BJ (cell line): ENCODE results near the gene FSTL4. TPM values are rescaled to one million over a fixed set of nuclear protein-coding genes. Genes with fewer than 3 reads are reported as not detected.
"Not testable (repeated sequence)": the region's sequence is repeated elsewhere in the genome, so short reads cannot be mapped to it uniquely, and the experiment has no call there.

Experiments
- CTCF ChIA-PET: fragments of 350-600 bp; formaldehyde crosslinking; extraction: SDS; loops from one replicate; lab custom pipeline; 2021; ENCODE audit warnings: antibody characterized with exemption, inconsistent platforms; lab: Yijun Ruan, JAX
- POLR2A ChIA-PET: fragments of 300-600 bp; sonication (Branson Sonifier 250); formaldehyde crosslinking; extraction: SDS; loops from one replicate; lab custom pipeline; 2021; ENCODE audit warnings: antibody characterized with exemption; lab: Charles Lee
- DNase-seq: peaks from one replicate; pipeline ENCODE4 v3.0.0-alpha.2; 2011; ENCODE audit warnings: low read depth
- H3K27me3 ChIP-seq: 2 replicates; pipeline ENCODE4 v1.6.0; 2011; ENCODE audit warnings: low read length; ENCODE audit not compliant: control insufficient read depth, insufficient read depth
- H3K36me3 ChIP-seq: 2 replicates; pipeline ENCODE4 v1.5.1; 2011; ENCODE audit warnings: low read length; ENCODE audit not compliant: control insufficient read depth, insufficient read depth
- H3K4me3 ChIP-seq: 2 replicates; pipeline ENCODE4 v1.5.1; 2011; ENCODE audit warnings: low read depth, mild to moderate bottlenecking, control low read depth, low read length
- polyA plus RNA-seq: library from polyadenylated mRNA; depleted of rRNA; stranded (reverse); fragments of >200 nt; gene quantifications from 2 replicates; pipeline ENCODE4 v1.2.3, GENCODE V29; 2011
- TF ChIP-seq, protein P1 (sequence below): IDR thresholded peaks from 2 replicates; pipeline ENCODE4 v1.5.1; 2011; ENCODE audit warnings: low read depth, mild to moderate bottlenecking, control low read depth, inconsistent platforms, low read length, moderate library complexity; ENCODE audit not compliant: insufficient read depth

FSTL4 gene
- polyA plus RNA-seq, 1 experiment = not detected

DNA sequence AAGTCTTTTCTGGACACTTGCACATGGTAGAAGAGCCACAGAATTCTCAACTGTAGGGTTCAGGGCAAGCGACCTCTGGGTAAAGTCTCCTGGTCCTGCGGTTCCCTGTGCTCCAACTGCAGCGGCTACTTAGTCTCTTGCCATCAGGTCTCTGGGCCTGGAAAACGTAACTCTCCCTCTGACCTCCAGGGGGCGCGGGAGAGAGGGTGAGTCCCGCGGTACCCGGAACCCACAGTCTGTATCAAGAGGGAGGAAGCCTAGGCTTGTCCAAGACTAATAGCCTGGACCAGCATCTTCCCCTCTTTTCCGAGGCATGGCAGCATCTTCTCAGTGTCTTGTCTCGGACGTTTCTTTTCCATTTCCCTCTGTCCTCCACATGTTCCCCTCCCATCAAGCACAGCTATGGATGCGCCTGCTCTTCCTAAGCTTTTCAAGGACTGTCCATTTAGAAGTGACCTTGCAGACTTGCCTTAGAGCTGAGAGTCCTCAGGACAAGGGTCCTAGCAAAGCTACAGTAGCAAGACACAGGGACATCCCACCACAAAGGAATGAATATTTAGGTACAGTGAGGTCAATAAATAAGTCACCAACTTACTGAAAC is 59.3 kb downstream of the FSTL4 start:
- CTCF ChIA-PET = interaction anchor here (0.7 to 2.9 kb wide), 4 partner anchors 11 to 316 kb away, joined by 3 to 14 read pairs (median 4); no protein-coding TSS in a partner anchor
- POLR2A ChIA-PET = no interaction called here
- peaks cover 1% of the 10 kb centered on the region; the same call in 1 of the 2 replicates for H3K27me3 ChIP-seq
- TF ChIP-seq, protein P1, sequence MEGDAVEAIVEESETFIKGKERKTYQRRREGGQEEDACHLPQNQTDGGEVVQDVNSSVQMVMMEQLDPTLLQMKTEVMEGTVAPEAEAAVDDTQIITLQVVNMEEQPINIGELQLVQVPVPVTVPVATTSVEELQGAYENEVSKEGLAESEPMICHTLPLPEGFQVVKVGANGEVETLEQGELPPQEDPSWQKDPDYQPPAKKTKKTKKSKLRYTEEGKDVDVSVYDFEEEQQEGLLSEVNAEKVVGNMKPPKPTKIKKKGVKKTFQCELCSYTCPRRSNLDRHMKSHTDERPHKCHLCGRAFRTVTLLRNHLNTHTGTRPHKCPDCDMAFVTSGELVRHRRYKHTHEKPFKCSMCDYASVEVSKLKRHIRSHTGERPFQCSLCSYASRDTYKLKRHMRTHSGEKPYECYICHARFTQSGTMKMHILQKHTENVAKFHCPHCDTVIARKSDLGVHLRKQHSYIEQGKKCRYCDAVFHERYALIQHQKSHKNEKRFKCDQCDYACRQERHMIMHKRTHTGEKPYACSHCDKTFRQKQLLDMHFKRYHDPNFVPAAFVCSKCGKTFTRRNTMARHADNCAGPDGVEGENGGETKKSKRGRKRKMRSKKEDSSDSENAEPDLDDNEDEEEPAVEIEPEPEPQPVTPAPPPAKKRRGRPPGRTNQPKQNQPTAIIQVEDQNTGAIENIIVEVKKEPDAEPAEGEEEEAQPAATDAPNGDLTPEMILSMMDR = peak; percentile 83
- no peak for DNase-seq
- H3K4me3 ChIP-seq = no peak overlapping the region
- no peaks in the 10 kb centered on the region for H3K36me3 ChIP-seq

DNA sequence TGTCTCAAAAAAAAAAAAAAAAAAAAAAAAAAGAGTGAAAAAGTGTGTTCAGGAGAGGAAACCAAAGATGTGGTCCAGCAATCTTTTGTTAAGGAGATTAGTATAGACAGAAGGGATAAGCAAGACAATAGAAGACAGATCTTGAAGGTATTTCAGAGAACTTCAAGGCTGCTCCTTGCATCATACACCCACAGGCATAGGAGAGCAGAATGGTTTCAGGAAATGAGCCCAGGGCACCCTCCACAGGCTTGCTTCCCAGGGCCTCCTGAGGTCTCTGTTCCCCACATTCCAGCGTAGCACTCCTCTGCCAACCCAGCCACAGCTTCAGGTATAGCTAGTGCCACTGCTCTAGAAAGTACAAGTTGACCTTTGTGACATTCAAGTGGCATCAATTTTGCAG is 65.8 kb downstream of the FSTL4 start:
- TF ChIP-seq, protein P1 = no peak
- DNase-seq = no peak
- ChIA-PET CTCF (no interaction called here), POLR2A (no interaction called here)
- H3K27me3 ChIP-seq = no peaks in the 10 kb centered on the region
- no peak overlapping the region for H3K4me3 ChIP-seq
- H3K36me3 ChIP-seq = no peaks in the 10 kb centered on the region

DNA sequence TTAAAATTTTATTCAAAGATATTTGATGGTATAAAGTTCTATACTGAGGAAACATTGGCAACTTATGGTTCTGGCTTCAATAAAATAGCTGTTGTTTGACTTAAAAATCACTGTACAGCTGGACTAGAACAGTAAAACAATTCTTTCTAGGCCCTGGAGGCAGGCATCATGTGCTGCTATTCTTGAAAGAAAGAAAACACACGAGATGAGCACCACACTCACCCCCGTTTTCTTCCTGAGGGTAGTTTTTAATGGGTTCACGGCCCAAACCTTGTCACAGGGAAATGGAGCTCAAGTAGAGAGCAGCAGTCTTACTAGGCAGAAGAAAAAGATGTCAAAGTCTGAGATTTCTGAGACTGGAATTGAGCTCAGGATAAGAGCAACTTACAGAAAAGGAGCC is 68.0 kb downstream of the FSTL4 start:
- no peak overlapping the region for H3K4me3 ChIP-seq
- H3K36me3 ChIP-seq = no peaks in the 10 kb centered on the region
- ChIA-PET POLR2A (no interaction called here), CTCF (no interaction called here)
- H3K27me3 ChIP-seq = no peaks in the 10 kb centered on the region
- no peak for DNase-seq
- TF ChIP-seq, protein P1 = no peak

DNA sequence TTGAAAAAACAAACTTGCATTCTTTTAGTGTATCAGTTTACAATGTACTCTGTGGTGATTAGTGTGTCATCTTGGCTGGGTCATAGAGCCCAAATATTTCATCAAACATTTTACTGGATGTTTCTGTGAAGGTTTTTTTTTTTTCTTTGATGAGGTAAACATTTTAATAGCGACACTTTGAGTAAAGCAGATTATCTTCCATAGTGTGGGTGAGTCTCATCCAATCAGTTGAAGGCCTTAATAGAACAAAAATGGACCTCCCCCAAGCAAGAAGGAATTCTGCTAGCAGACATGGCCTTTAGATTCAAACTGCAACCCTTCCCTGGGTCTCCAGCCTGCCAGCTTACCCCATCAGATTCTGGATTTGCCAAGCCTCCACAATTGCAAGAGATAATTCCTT is 72.5 kb downstream of the FSTL4 start:
- Histone ChIP-seq H3K36me3 (no peaks in the 10 kb centered on the region), H3K27me3 (no peaks in the 10 kb centered on the region), H3K4me3 (no peak overlapping the region)
- no peak for DNase-seq
- POLR2A ChIA-PET = no interaction called here
- CTCF ChIA-PET = interaction anchor here (0.7 kb wide), 1 partner anchor 25 kb away, joined by 3 read pairs; no protein-coding TSS in a partner anchor
- TF ChIP-seq, protein P1 = no peak

DNA sequence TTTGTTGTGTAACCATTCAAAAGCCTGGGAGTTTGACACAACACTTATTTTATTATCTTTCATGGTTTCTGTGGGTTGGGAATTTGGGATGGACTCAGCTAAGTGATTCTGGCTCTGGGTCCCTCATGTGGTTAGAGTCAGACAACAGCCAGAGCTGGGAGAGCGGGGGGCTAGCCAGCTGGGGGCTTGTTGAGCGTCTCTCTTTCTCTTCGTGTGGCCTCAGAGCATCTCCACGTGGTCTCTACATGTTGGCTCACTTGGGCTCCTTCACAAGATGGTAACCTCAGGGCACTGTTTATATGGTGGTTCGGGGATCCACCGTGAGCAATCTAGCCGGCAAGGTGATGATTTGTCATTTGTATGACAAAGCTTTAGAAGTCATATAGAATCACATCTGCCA is 73.6 kb downstream of the FSTL4 start:
- H3K4me3 ChIP-seq = no peak overlapping the region
- no peak for DNase-seq
- no peaks in the 10 kb centered on the region for H3K27me3 ChIP-seq
- no peaks in the 10 kb centered on the region for H3K36me3 ChIP-seq
- POLR2A ChIA-PET = no interaction called here
- CTCF ChIA-PET = interaction anchor here (1.2 kb wide), 1 partner anchor 13 kb away, joined by 3 read pairs; no protein-coding TSS in a partner anchor
- TF ChIP-seq, protein P1 = no peak

DNA sequence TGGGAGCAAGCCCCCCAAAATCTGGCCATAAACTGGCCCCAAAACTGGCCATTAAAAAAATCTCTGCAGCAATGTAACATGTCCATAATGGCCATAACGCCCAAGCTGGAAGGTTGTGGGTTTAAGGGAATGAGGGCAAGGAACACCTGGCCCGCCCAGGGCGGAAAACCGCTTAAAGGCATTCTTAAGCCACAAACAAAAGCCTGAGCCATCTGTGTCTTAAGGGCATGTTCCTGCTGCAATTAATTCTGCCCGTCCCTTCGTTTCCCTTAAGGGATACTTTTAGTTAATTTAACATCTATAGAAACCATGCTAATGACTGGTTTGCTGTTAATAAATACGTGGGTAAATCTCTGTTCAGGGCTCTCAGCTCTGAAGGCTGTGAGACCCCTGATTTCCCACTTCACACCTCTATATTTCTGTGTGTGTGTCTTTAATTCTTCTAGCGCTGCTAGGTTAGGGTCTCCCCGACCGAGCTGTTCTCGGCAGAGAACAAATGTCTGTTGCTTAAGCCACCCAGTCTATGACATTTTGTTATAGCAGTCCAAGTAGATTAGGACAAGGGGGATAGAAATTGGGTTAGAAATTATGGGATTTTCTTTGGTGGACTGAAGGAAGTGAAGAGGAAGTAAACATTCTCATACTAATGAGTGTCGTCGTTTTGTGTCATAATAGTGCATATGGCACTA is 77.0 kb downstream of the FSTL4 start:
- CTCF ChIA-PET, H3K36me3 ChIP-seq, H3K4me3 ChIP-seq, DNase-seq, POLR2A ChIA-PET, H3K27me3 ChIP-seq: not testable (repeated sequence)
